Adrenal gland (tissue), 12 donors: ENCODE data around the gene FAM180A. TPM values are rescaled to one million over a fixed set of nuclear protein-coding genes. Genes with fewer than 3 reads are reported as not detected.

ENCODE experiments used
- DNase-seq, 7 donors: peaks; one replicate each; pipeline ENCODE4 v3.0.0-alpha.2; 2019 to 2020
- H3K27ac ChIP-seq, 5 donors: fragments of 200-600 bp; sonication (generic) in 4 of 5; 1 replicate in 3 of 5; 2 replicates in 2 of 5; pipeline versions ENCODE4 v1.5.1 to v1.8.0; 2016 to 2020; ENCODE audit warnings: mild to moderate bottlenecking in 1 of 5
- H3K27me3 ChIP-seq: fragments of 200-600 bp; 2 replicates; pipeline ENCODE4 v1.8.0; 2021
- H3K36me3 ChIP-seq, 2 donors: fragments of 200-600 bp; replicated peaks in 1 of 2; 1 replicate in 1 of 2; 2 replicates in 1 of 2; pipeline versions ENCODE4 v1.5.1 to v1.8.0; 2018 to 2022
- H3K4me1 ChIP-seq, 2 donors: fragments of 200-600 bp; replicated peaks in 1 of 2; 1 replicate in 1 of 2; 2 replicates in 1 of 2; pipeline versions ENCODE4 v1.5.1 to v1.8.0; 2018 to 2021
- H3K4me3 ChIP-seq, 4 donors: fragments of 200-600 bp; sonication (generic) in 3 of 4; one replicate each; pipeline ENCODE4 v1.5.1; 2016 to 2018
- H3K9me3 ChIP-seq, 3 donors: fragments of 200-600 bp; sonication (generic) in 1 of 3; replicated peaks in 1 of 3; 1 replicate in 2 of 3; 2 replicates in 1 of 3; pipeline versions ENCODE4 v1.5.1 to v1.8.0; 2016 to 2021
- CTCF ChIP-seq, 6 experiments: fragments of 450-650 bp in 4 of 6; fragments of 200-600 bp in 2 of 6; sonication (generic) in 1 of 6; IDR thresholded peaks; 1 replicate in 5 of 6; 2 replicates in 1 of 6; pipeline versions ENCODE4 v1.5.1 to v1.8.0; 2016 to 2021; ENCODE audit warnings: antibody characterized with exemption in 6 of 6, mild to moderate bottlenecking in 2 of 6, moderate library complexity in 1 of 6
- POLR2A ChIP-seq, 2 donors: fragments of 450-650 bp; IDR thresholded peaks; one replicate each; pipeline ENCODE4 v1.6.1; 2017; ENCODE audit warnings: antibody characterized with exemption in 2 of 2, mild to moderate bottlenecking in 2 of 2, moderate library complexity in 1 of 2
- WGBS, 4 donors: extraction: QIAGEN DNeasy Blood & Tissue Kit in 2 of 4; methylation state at CpG; one replicate each; pipeline versions ENCODE4 v1.1.5 to v1.1.7; 2013 to 2017; 5-methylcytosine and 5-hydroxymethylcytosine counted together
- intact Hi-C, 2 donors: fragments of 100-400 bp; cut with DNase I; formaldehyde crosslinking; loops; one replicate each; pipeline versions ENCODE4 v1.14.1 to v1.15.0; 2022 to 2023
- polyA plus RNA-seq, 3 donors: library from polyadenylated mRNA; stranded (reverse); fragments of 200-250 nt in 2 of 3; fragments of 350-450 nt in 1 of 3; fragmentation: Illumina TruSeq in 1 of 3; extraction: RNeasy Lipid Tissue Mini Kit (QIAGEN cat#74804) in 1 of 3; gene quantifications; one replicate each; pipeline ENCODE4 v1.2.3, GENCODE V29; 2013 to 2014
- total RNA-seq, 9 donors: library from RNA; depleted of rRNA in 4 of 9; stranded (reverse); fragments of >200 nt in 4 of 9; fragments of 120-200 nt in 1 of 9; fragmentation: NEBNext Ultra II Directional in 1 of 9; extraction: Animal tissue kit (Norgen Biotek cat#: 25700) in 1 of 9; gene quantifications; one replicate each; pipeline versions ENCODE4 v1.1.0 to v1.2.4, GENCODE V29; 2013 to 2023
- donor health status: healthy with polysubstance abuse.
- donor health status: Bipolar disorder and iron deficiency.
- donor health status: DM: yes; HTN: yes; CAD: no.
- donor health status: DM: no; HTN: no; CAD: no.
- donor health status: DM: no; HTN: no; CAD: no.
- donor health status: DM: yes; HTN: yes; CAD: no.

FAM180A gene
- total and polyA plus RNA-seq, 12 donors: 0.17 to 20.4 (median 4.0) TPM

- Histone ChIP-seq H3K27ac (no peak overlapping the region), H3K9me3 (no peaks in the 10 kb centered on the region), H3K4me3 (no peak overlapping the region), H3K36me3 (no peaks in the 10 kb centered on the region), H3K27me3 (no peaks in the 10 kb centered on the region), H3K4me1 (no peaks in the 10 kb centered on the region)
- TF ChIP-seq CTCF (IDR thresholded peaks at IDR 0.05) (no peak), POLR2A (IDR thresholded peaks at IDR 0.05) (no peak)
- 67 to 88% (median 76%) methylated on average over 1 of the region's 1 CpG for WGBS, 4 donors
- no peak for DNase-seq
- intact Hi-C loops: no loop called here
Measured at GRCh38 chr7:135771051-135771450, 22.4 kb upstream of the FAM180A start.

GRCh38 chr7:135770139-135770710, 21.6 kb upstream of the FAM180A start:
- no peak overlapping the region for H3K27ac ChIP-seq
- H3K4me1 ChIP-seq: no peaks in the 10 kb centered on the region
- no peaks in the 10 kb centered on the region for H3K9me3 ChIP-seq
- no peak for TF ChIP-seq POLR2A (IDR thresholded peaks at IDR 0.05)
- no peak for TF ChIP-seq CTCF (IDR thresholded peaks at IDR 0.05)
- WGBS, 4 donors: 91 to 96% (median 94%) methylated on average over 6 of the region's 6 CpGs
- intact Hi-C loops: no loop called here
- no peak overlapping the region for H3K4me3 ChIP-seq
- H3K36me3 ChIP-seq: no peaks in the 10 kb centered on the region
- no peaks in the 10 kb centered on the region for H3K27me3 ChIP-seq
- no peak for DNase-seq

GRCh38 chr7:135769005-135769802, 20.6 kb upstream of the FAM180A start:
- peak overlapping the region in 2 of 5 donors; percentile 23 to 29 for H3K27ac ChIP-seq
- no peaks in the 10 kb centered on the region for H3K36me3 ChIP-seq
- WGBS, 4 donors: 63 to 79% (median 70%) methylated on average over 7 of the region's 7 CpGs
- no peak overlapping the region for H3K4me3 ChIP-seq
- H3K9me3 ChIP-seq: no peaks in the 10 kb centered on the region
- TF ChIP-seq CTCF (IDR thresholded peaks at IDR 0.05): no peak
- H3K4me1 ChIP-seq: no peaks in the 10 kb centered on the region
- H3K27me3 ChIP-seq: no peaks in the 10 kb centered on the region
- DNase-seq: no peak
- intact Hi-C loops: no loop called here

GRCh38 chr7:135768467-135768866, 19.9 kb upstream of the FAM180A start:
- H3K27me3 ChIP-seq: no peaks in the 10 kb centered on the region
- H3K4me1 ChIP-seq: no peaks in the 10 kb centered on the region
- H3K9me3 ChIP-seq: no peaks in the 10 kb centered on the region
- TF ChIP-seq CTCF (IDR thresholded peaks at IDR 0.05): no peak
- no peak for TF ChIP-seq POLR2A (IDR thresholded peaks at IDR 0.05)
- H3K4me3 ChIP-seq: no peak overlapping the region
- intact Hi-C loops: no loop called here
- peak overlapping the region in 1 of 5 donors; percentile 10 for H3K27ac ChIP-seq
- H3K36me3 ChIP-seq: no peaks in the 10 kb centered on the region
- WGBS, 4 donors: 71 to 79% (median 74%) methylated on average over 4 of the region's 4 CpGs
- DNase-seq: no peak
